NCI-H345 (cell line): ENCODE data around the gene HOMER1.

ENCODE experiments used
- DNase-seq: peaks from one replicate; lab custom pipeline; 2025; lab: John Stamatoyannopoulos, UW

Gene HOMER1

DNA sequence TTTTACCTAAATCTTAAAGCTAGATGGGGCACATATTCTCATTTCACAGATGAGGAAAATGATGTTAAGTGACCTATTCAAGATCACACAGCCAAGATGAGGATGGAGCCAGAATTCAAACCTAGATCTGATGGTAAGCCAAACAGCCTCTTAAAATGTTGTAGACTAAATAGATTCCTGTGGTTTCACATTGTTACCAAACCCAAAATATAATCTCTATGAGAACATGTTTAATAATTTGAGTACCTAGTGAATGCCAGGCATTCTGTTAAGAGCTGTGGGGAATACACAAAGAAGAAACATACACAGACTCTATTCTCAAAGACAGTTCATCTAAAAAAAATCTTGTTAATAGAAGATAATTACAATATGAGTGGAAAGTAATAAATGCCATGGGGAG lies 25.2 kb downstream of the HOMER1 start:
- no peak for DNase-seq

DNA sequence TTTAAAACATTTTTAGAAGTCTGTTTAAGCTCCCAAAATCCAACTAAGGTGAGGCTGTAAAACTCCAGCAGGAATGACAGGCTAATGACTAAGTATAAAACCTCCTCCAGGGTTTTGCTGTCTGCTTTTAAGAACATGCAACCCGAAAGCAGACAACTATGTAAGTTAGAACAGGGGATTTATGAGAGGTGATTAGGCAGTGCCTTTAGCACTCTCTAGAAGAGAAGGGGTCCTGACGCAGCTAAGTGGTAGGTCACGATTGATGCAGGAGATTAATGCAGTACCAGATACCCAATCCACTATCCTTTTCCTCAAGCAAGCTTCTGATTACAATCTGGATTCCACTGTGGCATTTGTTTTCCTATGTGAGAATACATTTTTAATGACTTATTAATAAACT lies 25.9 kb downstream of the HOMER1 start:
- DNase-seq, result no peak

DNA sequence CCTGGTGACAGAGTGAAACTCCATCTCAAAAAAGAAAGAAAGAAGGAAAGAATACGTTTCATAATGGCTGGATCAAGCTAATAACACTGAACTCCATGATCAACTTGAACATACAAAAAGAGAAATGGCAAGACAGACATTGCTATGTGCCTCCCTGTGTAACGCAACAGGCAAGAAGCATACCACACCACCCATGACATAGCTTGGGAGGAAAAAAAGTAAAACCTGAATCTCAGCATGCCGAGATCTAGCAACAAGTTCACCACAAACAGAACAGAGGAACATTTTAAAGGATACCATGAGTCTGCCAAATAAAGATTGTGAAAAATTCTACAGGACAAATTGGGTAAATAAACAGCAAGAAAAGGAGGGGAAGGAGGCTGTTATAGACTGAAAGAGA lies 26.7 kb downstream of the HOMER1 start:
- DNase-seq, result no peak

DNA sequence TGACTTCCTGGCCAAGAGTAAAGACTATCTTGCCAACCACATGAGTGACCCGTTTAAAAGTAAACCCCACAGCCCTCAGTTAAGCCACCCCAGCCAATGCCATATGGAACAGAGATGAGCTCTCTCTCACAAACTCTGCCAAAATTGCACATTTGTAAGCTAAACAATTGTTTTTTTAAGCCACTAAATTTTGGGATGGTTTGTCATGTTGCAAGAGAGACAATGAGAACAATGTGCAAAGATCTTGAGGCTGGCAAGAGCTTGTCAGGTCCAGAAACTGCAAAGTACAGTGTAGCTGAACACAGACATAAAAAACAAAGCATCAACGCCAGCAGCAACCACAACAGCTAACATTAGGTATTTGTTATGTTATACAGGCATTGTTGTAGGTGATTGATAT lies 27.8 kb downstream of the HOMER1 start:
- DNase-seq, result no peak

DNA sequence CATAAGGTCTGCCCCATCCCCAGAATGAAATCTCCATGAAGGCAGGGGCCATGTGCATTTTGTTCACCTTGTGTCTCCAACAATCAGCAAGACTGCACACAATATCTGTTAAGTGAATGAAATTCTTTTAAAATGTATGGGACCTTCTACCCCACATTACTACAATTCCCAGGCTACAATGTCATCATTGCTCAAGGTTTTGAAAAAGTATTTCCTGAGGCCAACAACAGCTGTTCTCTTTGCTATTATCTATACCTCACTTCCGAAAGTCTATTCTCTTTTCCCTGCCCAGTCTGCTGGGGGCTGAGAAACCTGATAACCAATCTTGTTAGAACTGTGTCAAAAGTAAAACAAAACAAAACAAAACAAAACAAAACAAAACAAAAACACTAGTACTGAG lies 29.2 kb downstream of the HOMER1 start:
- no peak for DNase-seq

DNA sequence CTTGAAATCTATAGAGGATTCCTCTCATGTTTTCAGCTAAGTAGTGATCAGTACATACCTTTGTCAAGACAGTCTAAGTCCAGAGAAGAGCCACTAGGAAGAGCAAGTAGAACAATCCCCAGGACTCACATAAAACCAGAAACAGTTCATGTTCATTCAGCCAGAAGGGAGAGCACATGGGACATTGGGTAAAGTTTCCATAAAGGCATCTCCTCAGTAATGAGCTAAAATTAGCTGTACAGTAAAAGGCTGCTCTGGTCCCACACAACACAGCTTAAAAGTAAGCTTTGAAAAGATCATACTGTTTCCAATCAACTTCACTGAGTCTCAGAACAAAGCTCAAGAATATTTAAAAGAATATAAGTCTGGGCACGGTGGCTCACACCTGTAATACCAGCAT lies 32.4 kb downstream of the HOMER1 start:
- no peak for DNase-seq

DNA sequence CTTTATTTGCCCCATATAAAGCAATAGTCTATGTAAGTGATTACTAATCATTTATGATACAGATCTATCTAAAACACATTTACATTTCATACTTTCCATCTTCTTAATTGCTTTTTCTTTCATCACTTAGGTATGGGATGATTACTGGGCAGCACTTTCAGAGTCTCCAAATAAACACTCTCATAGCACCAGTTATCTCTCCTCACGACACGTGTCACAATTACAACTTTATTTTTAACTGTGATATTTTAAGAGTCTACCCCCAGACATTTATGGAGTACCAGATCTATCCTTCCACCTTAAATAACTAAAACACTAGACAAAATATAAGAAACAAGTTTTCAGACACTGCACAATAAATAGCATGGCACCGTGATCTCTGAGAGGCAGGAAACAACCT lies 32.9 kb downstream of the HOMER1 start:
- no peak for DNase-seq

DNA sequence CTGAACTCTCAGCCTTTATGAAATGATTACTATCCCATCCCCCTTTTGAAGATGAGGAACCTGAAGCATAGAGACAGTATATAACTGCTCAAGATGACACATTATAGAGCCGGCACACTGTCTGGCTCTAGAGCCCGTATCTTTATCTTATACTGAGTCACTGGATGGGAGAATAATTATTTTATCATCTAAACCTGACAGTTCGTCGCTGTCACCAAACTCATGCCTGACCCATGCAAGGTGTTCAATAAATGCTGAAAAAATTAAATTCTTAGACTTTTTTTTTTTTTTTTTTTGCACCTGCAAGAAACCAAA lies 38.8 kb downstream of the HOMER1 start:
- DNase-seq, result no peak

DNA sequence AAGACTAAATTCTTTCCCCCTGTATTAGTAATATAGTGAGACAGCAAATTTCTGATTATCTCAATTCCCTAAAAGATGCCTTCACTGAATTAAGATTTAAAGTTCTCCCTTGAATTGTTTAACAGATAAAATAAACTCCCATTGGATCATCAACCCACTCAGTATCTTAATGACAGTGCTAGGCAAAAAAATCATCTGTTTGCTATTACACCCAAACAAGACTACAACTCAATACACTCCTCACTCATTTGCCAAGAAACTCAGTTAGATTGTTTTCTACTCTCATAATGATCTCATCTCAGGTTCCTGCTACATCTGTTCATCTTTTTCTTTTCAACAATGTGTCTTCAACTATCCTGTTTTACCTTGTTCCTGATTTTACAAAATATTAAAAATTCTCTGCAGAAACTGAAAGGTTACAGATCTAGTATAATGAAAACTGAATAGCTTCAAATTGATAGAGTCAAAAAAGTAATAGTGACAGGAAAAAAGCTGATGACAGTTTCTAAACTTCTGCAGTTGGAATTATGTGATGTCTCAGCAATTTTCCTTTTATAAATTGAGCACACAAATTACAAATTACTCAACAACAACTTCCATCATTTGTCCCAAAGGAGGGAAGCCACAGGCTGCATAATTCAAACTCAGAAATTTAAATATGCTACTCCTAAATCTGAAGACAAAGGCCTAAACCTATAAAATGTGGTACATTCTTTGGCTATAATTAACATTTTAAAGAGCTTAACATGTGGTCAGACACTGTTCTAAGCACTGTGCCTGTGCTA lies 39.4 kb downstream of the HOMER1 start:
- DNase-seq, result no peak

DNA sequence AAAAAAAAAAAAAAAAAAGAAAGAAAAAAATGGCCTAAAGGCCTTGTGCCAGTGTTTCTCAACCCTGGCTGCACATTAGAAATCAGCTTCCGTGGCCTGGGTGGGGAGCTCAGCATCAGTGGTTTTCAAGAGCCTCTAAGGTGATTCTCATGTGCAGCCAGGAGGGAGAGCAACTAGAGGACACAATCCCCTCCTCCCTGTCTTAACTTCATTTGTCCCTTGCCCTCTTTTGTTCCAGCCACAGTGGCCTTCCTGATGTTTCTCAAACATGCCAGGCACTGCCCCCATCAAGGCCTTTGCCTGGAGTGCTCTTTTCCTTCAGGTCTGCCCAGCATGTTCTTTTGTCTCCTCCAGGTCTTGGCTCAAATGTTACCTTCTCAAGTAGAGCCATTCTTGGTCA lies 42.4 kb downstream of the HOMER1 start:
- DNase-seq, result no peak

DNA sequence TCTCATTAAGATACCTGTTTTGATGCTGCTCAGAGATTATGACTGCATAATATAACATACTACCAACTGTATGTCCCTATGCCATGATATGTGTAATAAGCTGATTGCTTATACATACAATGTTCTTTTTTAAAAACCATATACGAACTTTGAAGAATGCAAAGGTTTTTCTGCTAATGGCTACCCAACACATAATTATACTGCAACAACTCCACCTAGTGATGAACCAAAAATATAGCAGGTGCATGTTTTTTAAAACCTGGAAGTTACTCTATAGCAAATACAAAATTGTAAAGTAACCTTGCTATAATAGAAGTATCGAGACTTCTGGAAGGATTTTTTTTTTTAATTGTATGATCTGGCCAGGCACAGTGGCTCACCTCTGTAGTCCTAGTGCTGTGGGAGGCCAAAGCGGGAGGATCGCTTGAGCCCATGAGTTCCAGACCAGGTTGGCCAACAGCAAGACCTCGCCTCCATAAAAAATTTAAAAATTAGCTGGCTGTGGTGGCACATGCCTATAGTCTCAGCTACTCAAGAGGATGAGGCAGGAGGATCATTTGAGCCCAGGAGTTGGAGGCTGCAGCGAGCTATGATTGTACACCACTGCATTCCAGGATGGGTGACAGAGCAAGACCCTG lies 49.1 kb downstream of the HOMER1 start:
- peak; percentile 8 for DNase-seq

DNA sequence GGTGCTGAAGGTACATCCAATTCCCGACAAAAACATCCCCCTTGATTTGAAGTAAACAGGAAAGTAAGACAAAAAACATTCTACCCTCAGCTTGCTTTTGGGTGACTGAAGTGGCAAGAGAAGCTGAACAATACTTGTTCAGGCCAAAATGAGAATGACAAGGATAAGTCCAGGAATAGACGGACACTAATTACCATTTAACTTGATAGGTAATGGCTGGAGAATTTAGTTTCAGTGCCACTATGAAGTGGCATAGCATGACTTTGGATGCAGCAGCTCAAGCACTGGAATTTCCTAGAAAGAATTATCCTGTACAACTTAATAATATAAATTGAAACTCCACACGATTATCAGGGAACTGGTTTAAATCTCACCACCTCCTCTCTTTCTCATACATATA lies 49.7 kb downstream of the HOMER1 start:
- DNase-seq, result no peak

DNA sequence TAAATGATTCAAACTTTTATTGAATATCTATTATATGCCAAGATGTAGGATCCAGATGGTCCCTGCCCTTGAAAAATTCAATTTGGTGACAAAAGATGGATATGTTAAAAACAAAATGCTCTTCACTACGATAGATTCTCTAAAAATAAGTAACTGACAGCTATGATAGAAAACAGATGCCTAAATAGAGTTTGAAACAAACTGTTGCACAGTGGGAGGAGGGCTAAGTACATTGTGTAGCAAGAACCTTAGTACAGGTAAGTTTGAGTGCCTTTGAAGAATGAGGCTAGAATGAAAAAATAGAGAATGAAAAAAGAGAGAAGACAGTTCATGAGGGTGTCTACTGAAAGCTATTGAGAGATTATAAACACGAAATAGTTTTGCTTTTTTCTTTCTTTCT lies 54.3 kb downstream of the HOMER1 start:
- DNase-seq, result no peak

DNA sequence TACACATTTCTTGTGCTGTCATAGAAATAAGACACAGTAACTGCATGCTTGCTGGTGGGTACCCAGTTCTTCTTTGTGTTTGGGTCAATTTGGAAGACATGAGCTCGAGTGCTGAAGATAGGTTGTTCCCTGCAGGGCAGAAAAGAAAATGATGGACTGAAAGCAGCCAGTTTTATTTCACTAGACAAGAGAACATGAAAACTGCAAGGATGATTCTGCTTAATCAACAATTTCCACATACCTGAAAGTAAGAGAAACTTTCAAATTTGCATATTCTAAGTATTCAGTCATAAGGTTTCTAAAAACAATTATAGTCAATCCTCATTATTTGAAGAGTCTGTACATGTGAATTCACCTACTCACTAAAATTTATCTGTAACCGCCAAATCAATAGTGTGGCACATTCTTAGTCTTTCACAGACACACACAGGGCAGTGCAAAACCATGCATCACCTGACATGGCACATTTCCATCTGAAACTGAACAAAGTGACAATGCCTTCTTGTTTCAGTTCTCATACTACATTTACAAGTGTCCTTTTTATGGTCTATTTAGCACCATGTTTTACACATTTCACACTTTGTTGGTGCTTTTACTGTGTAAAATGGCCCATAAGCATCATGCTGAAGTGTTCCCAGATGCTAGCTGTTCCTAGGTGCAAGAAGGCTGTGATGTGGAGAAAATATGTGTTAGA lies 56.9 kb downstream of the HOMER1 start:
- no peak for DNase-seq

DNA sequence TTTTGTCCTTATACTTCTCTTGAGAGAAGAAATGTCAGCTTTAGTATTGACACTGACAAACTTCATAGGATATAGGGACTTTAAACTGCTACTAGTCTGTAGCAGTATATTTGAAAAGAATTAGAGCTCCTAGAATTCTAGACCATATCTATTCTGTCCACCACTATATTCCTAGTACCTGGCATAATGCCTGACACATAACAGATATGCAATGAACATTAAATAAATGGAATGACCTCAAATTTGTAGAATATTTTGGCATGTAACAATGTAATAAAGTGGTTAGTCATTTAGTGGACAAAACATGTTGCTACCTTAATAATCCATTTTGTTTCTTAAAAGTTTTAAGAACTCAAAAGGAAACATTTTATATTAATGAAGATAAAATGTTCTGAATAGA lies 57.5 kb downstream of the HOMER1 start:
- no peak for DNase-seq

DNA sequence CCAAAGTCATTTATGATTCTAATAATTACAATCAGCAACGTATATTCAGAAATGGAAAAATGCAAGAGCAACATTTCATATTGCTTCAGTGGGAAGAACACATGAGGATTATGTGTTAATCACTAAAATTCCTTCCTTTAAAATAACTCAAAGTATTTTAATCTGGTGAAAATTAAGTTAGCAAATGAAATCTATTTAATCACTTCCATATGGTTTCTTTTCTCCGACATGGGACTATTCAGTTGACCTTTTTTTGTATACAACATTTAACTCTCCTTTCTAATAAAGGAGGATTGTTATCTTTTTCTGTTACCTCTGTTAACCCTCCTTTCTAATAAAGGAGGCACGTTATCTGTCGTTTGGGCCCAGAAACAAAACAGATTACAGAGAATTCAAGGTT lies 59.9 kb downstream of the HOMER1 start:
- DNase-seq, result no peak

DNA sequence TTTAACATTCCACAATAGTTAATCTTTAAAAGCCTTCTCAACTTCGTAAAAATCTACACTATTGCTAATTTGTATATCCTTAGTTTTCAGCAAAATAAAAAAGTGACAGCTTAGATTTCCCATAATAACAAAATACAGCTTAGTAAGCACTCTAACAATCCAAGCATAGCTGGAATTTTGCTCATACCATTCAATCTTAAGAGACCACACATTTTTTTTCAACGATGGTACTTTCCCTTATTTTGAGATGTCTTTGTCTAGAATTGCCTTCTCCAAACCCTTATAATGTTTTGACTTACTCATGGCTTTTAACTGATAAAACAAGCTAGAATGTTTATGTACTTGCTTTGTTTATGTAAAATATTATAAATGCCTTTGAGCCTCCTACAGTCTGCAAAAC lies 65.6 kb downstream of the HOMER1 start:
- no peak for DNase-seq

DNA sequence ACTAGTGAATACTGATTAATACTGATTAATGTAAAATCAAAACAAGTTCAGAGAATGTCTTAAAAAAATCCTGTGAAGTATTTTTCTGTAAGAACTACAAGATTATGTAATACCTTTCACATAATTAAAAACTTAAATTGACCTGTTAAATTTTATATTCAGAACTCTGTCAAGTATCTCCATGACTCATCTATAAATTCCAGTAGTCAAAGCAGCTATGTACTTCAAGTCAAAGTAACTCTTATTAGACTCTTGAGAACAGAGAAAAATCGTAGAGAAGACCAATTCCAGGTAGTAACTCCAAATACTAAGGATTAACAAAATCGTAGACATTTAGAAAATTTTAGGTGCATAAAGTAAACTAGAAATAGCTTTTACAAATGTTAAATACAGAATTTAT lies 77.1 kb downstream of the HOMER1 start:
- DNase-seq, result no peak

DNA sequence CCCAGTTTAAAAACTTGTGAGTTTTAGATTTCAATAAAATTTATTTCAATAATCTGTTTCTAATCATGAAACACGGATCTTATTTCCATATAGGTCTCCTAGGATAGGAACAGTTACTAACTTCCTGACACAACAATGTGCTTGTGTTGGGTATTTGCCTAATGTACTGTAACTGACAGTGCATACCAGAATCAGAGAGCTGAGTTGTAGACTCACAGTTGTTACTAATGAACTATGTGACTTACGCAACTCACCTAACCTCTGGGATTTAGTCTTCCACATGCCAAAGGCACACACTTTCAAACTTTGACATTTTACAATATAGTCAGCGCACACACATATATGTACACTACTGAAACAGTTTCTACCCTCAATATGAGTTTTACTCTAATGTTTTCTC lies 77.7 kb downstream of the HOMER1 start:
- no peak for DNase-seq

DNA sequence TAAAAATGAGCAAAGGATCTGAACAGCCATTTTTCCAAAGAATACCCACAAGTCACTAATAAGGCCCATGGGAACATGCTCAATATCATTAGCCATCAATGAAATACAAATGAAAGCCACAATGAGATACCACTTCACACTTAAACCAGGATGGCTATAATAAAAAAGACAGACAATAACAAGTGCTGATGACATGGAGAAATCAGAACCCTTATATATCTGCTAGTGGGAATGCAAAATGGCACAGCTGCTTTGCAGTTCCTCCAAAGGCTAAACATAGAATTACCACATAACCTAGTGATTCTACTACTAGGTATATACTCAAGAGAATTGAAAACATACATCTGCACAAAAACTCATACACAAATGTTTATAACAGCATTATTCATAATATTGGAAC lies 83.7 kb downstream of the HOMER1 start:
- DNase-seq, result no peak

DNA sequence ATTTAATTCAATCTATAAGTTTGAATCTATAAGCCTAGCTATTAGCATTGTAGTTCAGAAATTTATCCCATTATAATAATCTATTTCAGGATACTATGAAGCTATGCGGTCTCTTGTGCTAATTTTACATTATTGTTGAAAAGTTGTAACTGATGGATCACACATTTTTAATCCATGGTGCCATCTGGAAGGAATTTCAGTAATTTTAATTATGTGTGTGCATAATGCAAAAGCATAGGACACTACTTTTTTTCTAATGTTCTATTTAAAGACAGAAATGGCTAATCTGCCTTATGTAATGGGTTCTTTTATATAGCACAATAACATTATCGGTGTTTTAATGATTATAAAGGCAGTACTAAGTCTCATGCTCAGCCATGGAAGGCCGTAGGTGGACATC lies 90.6 kb downstream of the HOMER1 start:
- no peak for DNase-seq

DNA sequence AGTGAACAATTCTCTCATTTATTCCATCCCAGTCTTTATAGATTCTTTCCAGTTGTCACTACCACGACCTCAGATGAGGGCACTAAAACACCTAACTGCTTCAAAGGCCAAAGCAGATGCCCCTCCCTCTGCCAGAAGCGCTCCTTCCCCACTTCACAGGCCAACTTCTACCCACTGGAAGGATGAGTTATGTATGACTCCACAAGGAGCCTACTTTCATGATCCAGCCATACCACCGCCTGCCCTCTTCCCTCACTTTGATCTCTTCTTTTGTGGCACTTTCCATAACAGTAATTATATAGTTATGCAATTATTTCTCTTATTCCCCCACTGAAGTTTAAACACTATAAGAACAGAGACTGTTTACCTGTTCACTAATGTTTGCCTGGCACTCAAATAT lies 93.7 kb downstream of the HOMER1 start:
- no peak for DNase-seq

DNA sequence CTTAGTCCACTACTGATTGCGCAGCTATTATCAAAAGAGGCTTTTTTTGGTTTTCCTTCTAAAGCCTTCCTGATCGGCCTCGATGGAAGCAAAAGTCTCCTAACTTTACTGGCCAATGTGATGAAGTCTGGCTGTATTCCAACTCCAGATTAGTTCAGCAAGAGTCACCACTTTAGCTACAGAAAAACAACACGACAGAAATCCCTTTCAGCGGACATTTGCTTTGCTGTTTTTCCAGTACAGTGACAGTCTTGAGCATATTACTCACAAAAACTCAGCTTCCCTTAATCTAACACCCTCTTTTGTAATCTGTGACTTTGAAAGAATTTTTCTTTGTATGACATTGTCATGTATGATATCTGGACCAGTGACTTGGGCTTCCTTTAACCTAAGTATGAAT lies 95.7 kb downstream of the HOMER1 start:
- no peak for DNase-seq

DNA sequence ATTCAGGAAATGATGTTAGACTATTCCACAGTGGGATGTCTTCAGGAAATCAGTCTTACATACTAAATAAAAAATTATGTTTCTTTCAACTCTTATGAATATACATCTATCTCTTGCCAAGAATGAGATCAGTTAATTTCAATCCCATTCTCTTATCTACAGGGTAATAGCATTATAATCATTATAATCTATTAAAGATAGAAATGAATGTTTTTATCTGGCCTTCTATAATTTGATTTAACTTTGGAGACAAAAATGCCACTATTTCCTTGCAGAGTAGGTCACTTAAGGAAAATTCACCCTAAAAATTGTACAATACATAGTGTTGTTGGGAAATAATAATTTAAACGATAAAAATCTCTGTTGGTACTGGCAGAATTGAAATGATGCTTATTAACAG lies 96.4 kb downstream of the HOMER1 start:
- no peak for DNase-seq
